Activated CD8-positive, alpha-beta memory T cell treated with anti-CD3 and anti-CD28 coated beads, Interleukin-2, amount 10 ng/mL, durations not matched to agents 7 days and 5 days (primary cell): ENCODE data around the gene FAM72B. TPM values are rescaled to one million over a fixed set of nuclear protein-coding genes. Genes with fewer than 3 reads are reported as not detected.
A peak's percentile ranks its signal among the peaks of the same experiment; 100 is the strongest.
"Not testable (repeated sequence)": the region's sequence is repeated elsewhere in the genome, so short reads cannot be mapped to it uniquely, and the experiment has no call there.

Experiments
- ATAC-seq: fragments of 150-1000 bp; cut with Tn5 transposase; one replicate; pipeline ENCODE4 v1.10.0; 2021; ENCODE audit warnings: moderate library complexity
- CTCF ChIA-PET: fragments of 350-600 bp; sonication (Branson Sonifier 250); formaldehyde crosslinking; loops from one replicate; lab custom pipeline; 2021; ENCODE audit warnings: antibody characterized with exemption; lab: Charles Lee
- DNase-seq: peaks from one replicate; pipeline ENCODE4 v3.0.0-alpha.2; 2020
- H3K27ac Mint-ChIP-seq: one replicate; pipeline ENCODE4 v1.8.0; 2021; ENCODE audit warnings: mild to moderate bottlenecking, mixed read lengths
- H3K27me3 Mint-ChIP-seq: one replicate; pipeline ENCODE4 v1.8.0; 2021; ENCODE audit warnings: mixed read lengths
- H3K36me3 Mint-ChIP-seq: one replicate; pipeline ENCODE4 v1.8.0; 2021; ENCODE audit warnings: mild to moderate bottlenecking, mixed read lengths
- H3K4me1 Mint-ChIP-seq: one replicate; pipeline ENCODE4 v1.8.0; 2021; ENCODE audit warnings: mixed read lengths
- H3K4me3 Mint-ChIP-seq: one replicate; pipeline ENCODE4 v1.8.0; 2021; ENCODE audit warnings: mild to moderate bottlenecking, moderate library complexity, mixed read lengths
- H3K9me3 Mint-ChIP-seq: one replicate; pipeline ENCODE4 v1.8.0; 2022; ENCODE audit warnings: low read depth, mixed read lengths
- total RNA-seq, 2 experiments: library from RNA; stranded (reverse); gene quantifications; one replicate each; pipeline ENCODE4 v1.2.3, GENCODE V29; 2021

Gene FAM72B
- 10 to 100 TPM; 34.9 to 41.1 TPM for total RNA-seq

GRCh38 chr1:121184290-121185127, at the start of gene FAM72B, which contains the start of gene SRGAP2C:
Gene FAM72B, minus strand, starts transcription at chr1:121184340. Its CDS starts 851 bp downstream, at chr1:121183489.
Gene SRGAP2C, plus strand, starts transcription at chr1:121184975. Its CDS starts 2,472 bp downstream, at chr1:121187447.
- H3K27ac Mint-ChIP-seq, result peak within 1 kb of the TSS; percentile 85
- CTCF ChIA-PET, H3K4me1 Mint-ChIP-seq, H3K9me3 Mint-ChIP-seq, H3K27me3 Mint-ChIP-seq, H3K36me3 Mint-ChIP-seq: not testable (repeated sequence)
- peak; percentile 97 for DNase-seq
- peak; percentile 87 for ATAC-seq
- H3K4me3 Mint-ChIP-seq, result peak within 1 kb of the TSS; percentile 85

GRCh38 chr1:121232445-121233125, 48.4 kb upstream of the FAM72B start:
- H3K27me3 Mint-ChIP-seq, H3K27ac Mint-ChIP-seq, H3K4me3 Mint-ChIP-seq, H3K36me3 Mint-ChIP-seq, H3K9me3 Mint-ChIP-seq, DNase-seq, CTCF ChIA-PET, H3K4me1 Mint-ChIP-seq: not testable (repeated sequence)
- peak; percentile 53 for ATAC-seq

- H3K27ac Mint-ChIP-seq, ATAC-seq, DNase-seq, H3K9me3 Mint-ChIP-seq, H3K4me1 Mint-ChIP-seq, CTCF ChIA-PET, H3K4me3 Mint-ChIP-seq, H3K36me3 Mint-ChIP-seq, H3K27me3 Mint-ChIP-seq: not testable (repeated sequence)
These were observed 46.5 kb upstream of the FAM72B start for GRCh38 chr1:121230636-121231035.

- H3K27me3 Mint-ChIP-seq, H3K36me3 Mint-ChIP-seq, H3K4me1 Mint-ChIP-seq, H3K27ac Mint-ChIP-seq, H3K9me3 Mint-ChIP-seq, DNase-seq, CTCF ChIA-PET, ATAC-seq, H3K4me3 Mint-ChIP-seq: not testable (repeated sequence)
These were observed 43.6 kb upstream of the FAM72B start for GRCh38 chr1:121227544-121228330.

- H3K4me3 Mint-ChIP-seq, H3K36me3 Mint-ChIP-seq, H3K4me1 Mint-ChIP-seq, DNase-seq, H3K27me3 Mint-ChIP-seq, H3K27ac Mint-ChIP-seq, ATAC-seq, H3K9me3 Mint-ChIP-seq, CTCF ChIA-PET: not testable (repeated sequence)
These were observed 42.8 kb upstream of the FAM72B start for GRCh38 chr1:121226925-121227324.

- CTCF ChIA-PET, ATAC-seq, H3K27me3 Mint-ChIP-seq, H3K9me3 Mint-ChIP-seq, H3K27ac Mint-ChIP-seq, H3K36me3 Mint-ChIP-seq, H3K4me3 Mint-ChIP-seq, DNase-seq: not testable (repeated sequence)
- peaks cover 11% of the 10 kb centered on the region for H3K4me1 Mint-ChIP-seq
These were observed 42.3 kb upstream of the FAM72B start for GRCh38 chr1:121226295-121226904.

- DNase-seq, H3K4me3 Mint-ChIP-seq, H3K27me3 Mint-ChIP-seq, CTCF ChIA-PET, H3K36me3 Mint-ChIP-seq, H3K9me3 Mint-ChIP-seq: not testable (repeated sequence)
- H3K4me1 Mint-ChIP-seq, result peaks cover 11% of the 10 kb centered on the region
- H3K27ac Mint-ChIP-seq, result peak overlapping the region; percentile 68
- peak; percentile 88 for ATAC-seq
These were observed 40.6 kb upstream of the FAM72B start for GRCh38 chr1:121224714-121225113.

- H3K9me3 Mint-ChIP-seq, H3K27me3 Mint-ChIP-seq, H3K4me3 Mint-ChIP-seq, H3K36me3 Mint-ChIP-seq, CTCF ChIA-PET: not testable (repeated sequence)
- ATAC-seq, result peak; percentile 69
- Mint-ChIP-seq H3K27ac (peak overlapping the region; percentile 66), H3K4me1 (peaks cover 11% of the 10 kb centered on the region)
- DNase-seq, result peak; percentile 42
These were observed 37.6 kb upstream of the FAM72B start for GRCh38 chr1:121221770-121222169.

- H3K36me3 Mint-ChIP-seq, H3K4me3 Mint-ChIP-seq, H3K4me1 Mint-ChIP-seq, H3K27ac Mint-ChIP-seq, DNase-seq, H3K9me3 Mint-ChIP-seq, H3K27me3 Mint-ChIP-seq, CTCF ChIA-PET, ATAC-seq: not testable (repeated sequence)
These were observed 32.5 kb upstream of the FAM72B start for GRCh38 chr1:121216676-121217075.

GRCh38 chr1:121215699-121216417, 31.7 kb upstream of the FAM72B start:
- DNase-seq, CTCF ChIA-PET, H3K9me3 Mint-ChIP-seq, H3K4me3 Mint-ChIP-seq, H3K27ac Mint-ChIP-seq, H3K36me3 Mint-ChIP-seq, H3K4me1 Mint-ChIP-seq, H3K27me3 Mint-ChIP-seq, ATAC-seq: not testable (repeated sequence)

GRCh38 chr1:121214544-121215156, 30.5 kb upstream of the FAM72B start:
- DNase-seq, H3K4me3 Mint-ChIP-seq, ATAC-seq, H3K9me3 Mint-ChIP-seq, CTCF ChIA-PET, H3K27me3 Mint-ChIP-seq, H3K27ac Mint-ChIP-seq, H3K4me1 Mint-ChIP-seq, H3K36me3 Mint-ChIP-seq: not testable (repeated sequence)

- H3K27me3 Mint-ChIP-seq, H3K4me3 Mint-ChIP-seq, DNase-seq, H3K4me1 Mint-ChIP-seq, H3K36me3 Mint-ChIP-seq, H3K9me3 Mint-ChIP-seq, CTCF ChIA-PET, H3K27ac Mint-ChIP-seq, ATAC-seq: not testable (repeated sequence)
These were observed 29.4 kb upstream of the FAM72B start for GRCh38 chr1:121213491-121213890.
